ENCODE data around the gene ERRFI1.

GRCh38 chr1:7962636-7963377 is 63.3 kb downstream of the ERRFI1 start:
- TF ChIP-seq CTCF (conservative IDR thresholded peaks at IDR 0.05): no peak
- TF ChIP-seq ZFX (IDR thresholded peaks at IDR 0.05): no peak

Data from C4-2B (cell line).